ENCODE results near the gene RAB26.

The RAB26 gene

GRCh38 chr16:2149630-2150417 lies 1.4 kb downstream of the RAB26 start (continued):
- TF ChIP-seq ZNF518A (tag by site-specific recombination; conservative IDR thresholded peaks at IDR 0.05; ENCODE audit: low read depth), result no peak
- TF ChIP-seq ZSCAN30 (tag by site-specific recombination; IDR thresholded peaks at IDR 0.05), result no peak
- TF ChIP-seq ZNF169 (tag by site-specific recombination; IDR thresholded peaks at IDR 0.05), result no peak
- TF ChIP-seq ZNF132 (tag by site-specific recombination; IDR thresholded peaks at IDR 0.05; ENCODE audit: borderline replicate concordance), result no peak
- peak; percentile 73; the same call in 1 of the 2 replicates for TF ChIP-seq GLIS1 (tag by site-specific recombination; IDR thresholded peaks at IDR 0.05)
- no peak for TF ChIP-seq ZSCAN18 (tag by site-specific recombination; IDR thresholded peaks at IDR 0.05)
- no peak for TF ChIP-seq ZNF488 (tag by site-specific recombination; IDR thresholded peaks at IDR 0.05)
- no peak for TF ChIP-seq MYNN (tag by site-specific recombination; IDR thresholded peaks at IDR 0.05; ENCODE audit: borderline replicate concordance)
- no peak for TF ChIP-seq ZNF248 (tag by site-specific recombination; IDR thresholded peaks at IDR 0.05)
- no peak for TF ChIP-seq PRDM10 (tag by site-specific recombination; IDR thresholded peaks at IDR 0.05)
- peak; percentile 14; the same call in 1 of the 2 replicates for TF ChIP-seq ZIC2 (tag by site-specific recombination; IDR thresholded peaks at IDR 0.05)
- TF ChIP-seq TSHZ1 (tag by site-specific recombination; IDR thresholded peaks at IDR 0.05; ENCODE audit: borderline replicate concordance), result no peak
- no peak for TF ChIP-seq ZSCAN16 (tag by site-specific recombination; IDR thresholded peaks at IDR 0.05)
- TF ChIP-seq ZNF10 (tag by site-specific recombination; IDR thresholded peaks at IDR 0.05), result no peak
- TF ChIP-seq ZBTB17 (tag by site-specific recombination; IDR thresholded peaks at IDR 0.05), result peak; percentile 31; the same call in 1 of the 2 replicates
- TF ChIP-seq ZNF362 (tag by site-specific recombination; IDR thresholded peaks at IDR 0.05), result no peak
- no peak for TF ChIP-seq PRDM1 (tag by site-specific recombination; IDR thresholded peaks at IDR 0.05)
- no peak for TF ChIP-seq SP7 (tag by site-specific recombination; IDR thresholded peaks at IDR 0.05)
- no peak for TF ChIP-seq ZNF521 (tag by site-specific recombination; IDR thresholded peaks at IDR 0.05)
- TF ChIP-seq ZNF341 (tag by site-specific recombination; IDR thresholded peaks at IDR 0.05; ENCODE audit: low read depth), result no peak

Measured in HEK293 (cell line).